NCI-H2029 treated with DMSO at 0.1 percent for 48 hours (cell line): ENCODE results near the gene MEFV.
A peak's percentile ranks its signal among the peaks of the same experiment; 100 is the strongest.

Experiments
- DNase-seq: peaks from one replicate; lab custom pipeline; 2025; lab: John Stamatoyannopoulos, UW

The MEFV gene

GRCh38 chr16:3266873-3267537 is 10.6 kb upstream of the MEFV start:
- no peak for DNase-seq

GRCh38 chr16:3264137-3265036 is 8.0 kb upstream of the MEFV start:
- DNase-seq: peak; percentile 78

- no peak for DNase-seq
Measured at GRCh38 chr16:3262517-3262916, 6.1 kb upstream of the MEFV start.

GRCh38 chr16:3259836-3260235 is 3.4 kb upstream of the MEFV start:
- DNase-seq: no peak

GRCh38 chr16:3256866-3257465 is 533 bp upstream of the MEFV start:
- no peak for DNase-seq

- DNase-seq: no peak
Measured at GRCh38 chr16:3254309-3254708, 2.1 kb downstream of the MEFV start.

- no peak for DNase-seq
Measured at GRCh38 chr16:3252967-3253366, 3.5 kb downstream of the MEFV start.

GRCh38 chr16:3249451-3249850 is 7.0 kb downstream of the MEFV start:
- no peak for DNase-seq

- DNase-seq: no peak
Measured at GRCh38 chr16:3249020-3249419, 7.4 kb downstream of the MEFV start.

GRCh38 chr16:3248596-3248995 is 7.8 kb downstream of the MEFV start:
- no peak for DNase-seq

- DNase-seq: no peak
Measured at GRCh38 chr16:3246876-3247275, 9.6 kb downstream of the MEFV start.

- no peak for DNase-seq
Measured at GRCh38 chr16:3246002-3246401, 10.4 kb downstream of the MEFV start.

- no peak for DNase-seq
Measured at GRCh38 chr16:3243882-3244281, 12.6 kb downstream of the MEFV start.

- no peak for DNase-seq
Measured at GRCh38 chr16:3242709-3243108, 13.7 kb downstream of the MEFV start.

GRCh38 chr16:3241761-3242160 is 14.7 kb downstream of the MEFV start:
- DNase-seq: no peak

GRCh38 chr16:3235856-3236669 is 20.4 kb downstream of the MEFV start:
- no peak for DNase-seq

GRCh38 chr16:3234857-3235561 is 21.4 kb downstream of the MEFV start, which contains the start of gene ZNF200:
TSS of gene ZNF200 (minus strand) at chr16:3235158. CDS start at chr16:3233755, 1,403 bp downstream.
- DNase-seq: peak; percentile 94

- DNase-seq: no peak
Measured at GRCh38 chr16:3234543-3234856, 21.9 kb downstream of the MEFV start.

- DNase-seq: no peak
Measured at GRCh38 chr16:3223913-3224515, 32.4 kb downstream of the MEFV start.

GRCh38 chr16:3220839-3221238 is 35.6 kb downstream of the MEFV start:
- DNase-seq: no peak

- DNase-seq: no peak
Measured at GRCh38 chr16:3216263-3216640, 40.2 kb downstream of the MEFV start.
